Endodermal cell (in vitro differentiated cells): Measurements from ENCODE around the gene ZIK1. TPM values are rescaled to one million over a fixed set of nuclear protein-coding genes. Genes with fewer than 3 reads are reported as not detected.

Experiments
- DNase-seq: peaks from one replicate; pipeline ENCODE4 v3.0.0-alpha.2; 2017
- H3K27ac ChIP-seq: 2 replicates; pipeline ENCODE4 v1.5.1; 2013; ENCODE audit warnings: mild to moderate bottlenecking, low read depth, low read length, moderate library complexity
- H3K27me3 ChIP-seq: 2 replicates; pipeline ENCODE4 v1.6.1; 2013; ENCODE audit warnings: mild to moderate bottlenecking, low read length, moderate library complexity; ENCODE audit not compliant: insufficient read depth, control insufficient read depth, poor library complexity, severe bottlenecking
- H3K36me3 ChIP-seq: 2 replicates; pipeline ENCODE4 v1.7.0; 2013; ENCODE audit warnings: mild to moderate bottlenecking, low read length, moderate library complexity; ENCODE audit not compliant: control insufficient read depth, insufficient read depth
- H3K4me1 ChIP-seq: one replicate; pipeline ENCODE4 v1.7.0; 2013; ENCODE audit warnings: low read length; ENCODE audit not compliant: control insufficient read depth, insufficient read depth
- H3K4me3 ChIP-seq: 2 replicates; pipeline ENCODE4 v1.5.1; 2013; ENCODE audit warnings: mild to moderate bottlenecking, low read length, moderate library complexity
- H3K9ac ChIP-seq: 2 replicates; pipeline ENCODE4 v1.6.1; 2013; ENCODE audit warnings: mild to moderate bottlenecking, low read length, moderate library complexity; ENCODE audit not compliant: poor library complexity, severe bottlenecking; ENCODE audit errors: extremely low read depth
- H3K9me3 ChIP-seq: 2 replicates; pipeline ENCODE4 v1.6.1; 2013; ENCODE audit warnings: mild to moderate bottlenecking, low read length, moderate library complexity; ENCODE audit not compliant: control insufficient read depth
- H3K27ac Mint-ChIP-seq: 2 replicates; pipeline ENCODE4 v1.8.0; 2020; ENCODE audit warnings: mixed read lengths
- H3K27me3 Mint-ChIP-seq: 2 replicates; pipeline ENCODE4 v1.8.0; 2021; ENCODE audit warnings: mild to moderate bottlenecking, mixed read lengths; ENCODE audit not compliant: insufficient read depth
- H3K36me3 Mint-ChIP-seq: 2 replicates; pipeline ENCODE4 v1.8.0; 2020; ENCODE audit warnings: low read depth, mixed read lengths
- H3K4me1 Mint-ChIP-seq: 2 replicates; pipeline ENCODE4 v1.8.0; 2020; ENCODE audit warnings: mixed read lengths
- H3K4me3 Mint-ChIP-seq: 2 replicates; pipeline ENCODE4 v1.8.0; 2020; ENCODE audit warnings: mild to moderate bottlenecking, moderate library complexity, mixed read lengths
- H3K9me3 Mint-ChIP-seq: 2 replicates; pipeline ENCODE4 v1.8.0; 2020; ENCODE audit warnings: mild to moderate bottlenecking, mixed read lengths
- WGBS, 2 experiments: methylation state at CpG; one replicate each; pipeline versions ENCODE4 v1.1.5 to v1.1.7; 2013; ENCODE audit warnings: missing lambda C conversion rate in 2 of 2, mixed read lengths in 1 of 2; ENCODE audit not compliant: insufficient coverage in 1 of 2, insufficient read length in 1 of 2; 5-methylcytosine and 5-hydroxymethylcytosine counted together
- total RNA-seq, 2 donors: library from RNA; stranded (reverse); fragmentation: NEBNext Ultra II Directional in 1 of 2; extraction: Animal tissue kit (Norgen Biotek cat#: 25700) in 1 of 2; gene quantifications; 2 replicates in 1 of 2; 3 replicates in 1 of 2; pipeline ENCODE4 v1.2.1, GENCODE V29; 2021
- TF ChIP-seq, protein P1 (sequence below): fragments of 200-600 bp; sonication (generic); conservative IDR thresholded peaks from 2 replicates; pipeline ENCODE4 v1.5.0; 2021; ENCODE audit warnings: antibody characterized with exemption, mild to moderate bottlenecking

Gene ZIK1
- total RNA-seq, 2 donors from 2014 or later = 15.8 to 25.7 TPM

DNA sequence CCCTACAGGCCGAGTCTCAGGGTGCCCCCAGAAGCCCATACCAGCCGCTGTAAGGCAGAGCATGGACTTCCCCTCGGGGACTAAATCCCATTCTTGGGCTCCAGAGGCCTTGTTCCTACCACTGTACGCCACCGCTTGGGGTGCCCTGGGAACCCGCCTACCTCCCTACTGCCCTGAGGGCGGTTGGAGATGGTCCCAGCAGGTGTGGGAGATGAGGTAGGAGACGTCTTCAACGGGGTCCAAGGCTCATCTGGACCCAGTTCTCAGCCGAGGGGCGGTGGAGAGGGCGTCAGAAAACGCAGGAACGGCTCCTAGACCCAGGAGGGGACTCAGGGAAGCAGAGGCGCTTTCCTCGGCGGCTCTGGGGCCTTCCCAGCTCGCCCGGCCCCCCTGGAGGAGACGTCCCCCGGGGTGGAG lies 833 bp upstream of the ZIK1 start:
- H3K9me3 Mint-ChIP-seq = peaks cover 91% of the 10 kb centered on the region
- H3K27me3 Mint-ChIP-seq = peaks cover 23% of the 10 kb centered on the region
- H3K36me3 Mint-ChIP-seq = peaks cover 43% of the 10 kb centered on the region
- H3K4me3 Mint-ChIP-seq = peak overlapping the region; percentile 76
- Histone ChIP-seq H3K9ac (no peak overlapping the region), H3K9me3 (peaks cover 57% of the 10 kb centered on the region), H3K4me3 (peak overlapping the region; percentile 94), H3K27ac (no peak overlapping the region), H3K36me3 (peaks cover 30% of the 10 kb centered on the region), H3K27me3 (no peaks in the 10 kb centered on the region), H3K4me1 (peaks cover 6% of the 10 kb centered on the region)
- H3K27ac Mint-ChIP-seq = no peak overlapping the region
- TF ChIP-seq, protein P1, sequence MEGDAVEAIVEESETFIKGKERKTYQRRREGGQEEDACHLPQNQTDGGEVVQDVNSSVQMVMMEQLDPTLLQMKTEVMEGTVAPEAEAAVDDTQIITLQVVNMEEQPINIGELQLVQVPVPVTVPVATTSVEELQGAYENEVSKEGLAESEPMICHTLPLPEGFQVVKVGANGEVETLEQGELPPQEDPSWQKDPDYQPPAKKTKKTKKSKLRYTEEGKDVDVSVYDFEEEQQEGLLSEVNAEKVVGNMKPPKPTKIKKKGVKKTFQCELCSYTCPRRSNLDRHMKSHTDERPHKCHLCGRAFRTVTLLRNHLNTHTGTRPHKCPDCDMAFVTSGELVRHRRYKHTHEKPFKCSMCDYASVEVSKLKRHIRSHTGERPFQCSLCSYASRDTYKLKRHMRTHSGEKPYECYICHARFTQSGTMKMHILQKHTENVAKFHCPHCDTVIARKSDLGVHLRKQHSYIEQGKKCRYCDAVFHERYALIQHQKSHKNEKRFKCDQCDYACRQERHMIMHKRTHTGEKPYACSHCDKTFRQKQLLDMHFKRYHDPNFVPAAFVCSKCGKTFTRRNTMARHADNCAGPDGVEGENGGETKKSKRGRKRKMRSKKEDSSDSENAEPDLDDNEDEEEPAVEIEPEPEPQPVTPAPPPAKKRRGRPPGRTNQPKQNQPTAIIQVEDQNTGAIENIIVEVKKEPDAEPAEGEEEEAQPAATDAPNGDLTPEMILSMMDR = no peak
- peaks cover 1% of the 10 kb centered on the region for H3K4me1 Mint-ChIP-seq
- 72 to 96% methylated on average over 6 to 21 of the region's 21 CpGs for WGBS, 2 experiments
- DNase-seq = no peak

DNA sequence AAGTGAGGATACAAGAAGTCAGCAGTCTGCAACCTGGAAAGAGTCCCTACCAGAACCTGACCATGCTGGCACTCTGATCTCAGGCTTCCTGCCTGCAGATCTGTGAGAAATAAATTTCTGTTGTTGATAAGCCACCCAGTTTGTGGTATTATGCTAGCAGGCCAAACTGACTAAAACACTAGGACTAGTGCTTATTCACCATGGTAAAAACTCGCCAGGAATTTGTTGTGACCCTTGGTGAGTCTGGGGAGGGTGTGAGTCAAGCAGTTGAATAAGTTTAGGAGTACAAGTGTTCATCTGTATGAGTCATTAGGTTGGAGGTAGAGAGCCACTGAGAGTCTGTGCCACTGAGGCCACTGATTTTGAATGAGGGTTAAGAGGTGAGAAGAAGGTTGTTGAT lies 3.6 kb downstream of the ZIK1 start:
- H3K27me3 ChIP-seq = no peaks in the 10 kb centered on the region
- peaks cover 6% of the 10 kb centered on the region for H3K4me1 ChIP-seq
- peaks cover 1% of the 10 kb centered on the region for H3K4me1 Mint-ChIP-seq
- H3K9ac ChIP-seq = no peak overlapping the region
- DNase-seq = no peak
- H3K4me3 Mint-ChIP-seq = no peak overlapping the region
- no peak overlapping the region for H3K27ac ChIP-seq
- peak overlapping the region; percentile 61 for H3K4me3 ChIP-seq
- peaks cover 86% of the 10 kb centered on the region for H3K9me3 ChIP-seq
- no peak overlapping the region for H3K27ac Mint-ChIP-seq
- H3K9me3 Mint-ChIP-seq = peaks cover 96% of the 10 kb centered on the region
- TF ChIP-seq, protein P1 = no peak
- peaks cover 9% of the 10 kb centered on the region for H3K27me3 Mint-ChIP-seq
- 93 to 100% methylated on average over 1 of the region's 1 CpG for WGBS, 2 experiments
- H3K36me3 Mint-ChIP-seq = peaks cover 82% of the 10 kb centered on the region
- peaks cover 74% of the 10 kb centered on the region for H3K36me3 ChIP-seq

DNA sequence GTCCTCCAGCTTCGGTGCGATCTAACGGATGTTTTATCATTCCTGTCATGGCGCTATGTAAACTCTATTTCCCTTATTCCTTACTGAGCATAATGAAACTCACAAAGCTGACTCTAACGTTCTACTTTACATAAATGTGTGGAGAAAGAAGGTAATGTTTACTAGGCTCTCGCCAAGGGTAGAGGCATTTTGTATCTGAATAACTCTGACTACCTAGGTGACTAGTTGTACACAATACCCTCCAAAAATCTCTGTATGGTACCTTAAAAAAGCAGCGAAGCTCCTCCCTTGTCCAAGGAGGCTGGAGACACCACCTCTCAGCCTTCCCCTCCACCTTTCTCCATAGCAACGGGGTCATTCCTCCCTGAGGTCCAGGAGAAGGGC lies 15.4 kb downstream of the ZIK1 start:
- no peak overlapping the region for H3K27ac ChIP-seq
- 63% methylated on average over 5 to 8 of the region's 8 CpGs for WGBS, 2 experiments
- H3K4me3 Mint-ChIP-seq = peak overlapping the region; percentile 77

More for the DNA sequence above, 15.4 kb downstream of the ZIK1 start:
- Histone ChIP-seq H3K36me3 (peaks cover under 1% of the 10 kb centered on the region), H3K4me1 (no peaks in the 10 kb centered on the region), H3K9me3 (no peaks in the 10 kb centered on the region), H3K9ac (no peak overlapping the region), H3K27me3 (peaks cover 4% of the 10 kb centered on the region), H3K4me3 (peak overlapping the region; percentile 83)
- peaks cover 33% of the 10 kb centered on the region for H3K36me3 Mint-ChIP-seq
- peaks cover 37% of the 10 kb centered on the region for H3K9me3 Mint-ChIP-seq
- no peaks in the 10 kb centered on the region for H3K4me1 Mint-ChIP-seq
- TF ChIP-seq, protein P1 = no peak
- H3K27ac Mint-ChIP-seq = peak overlapping the region; percentile 30
- H3K27me3 Mint-ChIP-seq = peaks cover 22% of the 10 kb centered on the region
- DNase-seq = no peak
